Hematopoietic multipotent progenitor cell (in vitro differentiated cells): ENCODE results near the gene MAPK8. TPM values are rescaled to one million over a fixed set of nuclear protein-coding genes. Genes with fewer than 3 reads are reported as not detected.
"Not testable (repeated sequence)": the region's sequence is repeated elsewhere in the genome, so short reads cannot be mapped to it uniquely, and the experiment has no call there.

ENCODE experiments used
- DNase-seq, 3 donors: peaks; one replicate each; pipeline ENCODE4 v3.0.0-alpha.2; 2011 to 2015; ENCODE audit warnings: low read depth in 2 of 3, low spot score in 2 of 3
- total RNA-seq: library from RNA; depleted of rRNA; stranded (reverse); fragments of >200 nt; gene quantifications from one replicate; pipeline ENCODE4 v1.2.3, GENCODE V29; 2012

MAPK8 gene
- total RNA-seq, 1 donor = 38.8 TPM

DNA sequence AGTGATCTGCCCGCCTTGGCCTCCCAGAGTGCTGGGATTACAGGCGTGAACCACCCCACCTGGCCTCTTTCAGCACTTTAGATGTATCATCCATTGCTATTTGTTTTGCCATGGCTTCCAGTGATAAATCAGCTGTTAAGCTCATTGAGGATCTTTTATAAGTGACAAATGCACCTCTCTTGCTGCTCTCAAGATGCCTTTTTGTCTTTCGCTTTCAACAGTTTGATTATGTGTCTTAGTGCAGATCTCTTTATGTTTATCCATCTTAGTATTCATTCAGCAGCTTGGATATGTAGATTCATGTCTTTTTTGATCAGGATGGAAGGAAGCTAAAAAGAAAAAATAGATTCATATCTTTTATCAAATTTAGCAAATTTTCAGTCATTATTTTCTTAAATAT lies 105.6 kb downstream of the MAPK8 start:
- DNase-seq = peak in 1 of 3 donors; percentile 29

DNA sequence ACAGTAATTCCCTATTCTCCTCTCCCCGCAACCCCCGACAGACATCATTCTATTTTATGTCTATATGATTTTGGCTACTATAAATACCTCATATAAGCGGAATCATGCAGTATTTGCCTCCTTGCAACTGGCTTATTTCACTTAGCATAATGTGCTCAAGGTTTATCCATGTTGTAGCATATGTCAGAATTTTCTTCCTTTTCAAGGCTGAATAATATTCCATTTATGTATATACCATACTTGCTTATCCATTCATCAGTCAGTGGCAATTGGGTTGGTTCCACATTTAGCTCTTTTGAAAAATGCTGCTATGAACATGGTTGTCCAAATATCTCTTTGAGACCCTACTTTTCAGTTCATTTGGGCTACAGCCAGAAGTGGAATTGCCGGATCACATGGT lies 106.5 kb downstream of the MAPK8 start:
- DNase-seq = no peak

DNA sequence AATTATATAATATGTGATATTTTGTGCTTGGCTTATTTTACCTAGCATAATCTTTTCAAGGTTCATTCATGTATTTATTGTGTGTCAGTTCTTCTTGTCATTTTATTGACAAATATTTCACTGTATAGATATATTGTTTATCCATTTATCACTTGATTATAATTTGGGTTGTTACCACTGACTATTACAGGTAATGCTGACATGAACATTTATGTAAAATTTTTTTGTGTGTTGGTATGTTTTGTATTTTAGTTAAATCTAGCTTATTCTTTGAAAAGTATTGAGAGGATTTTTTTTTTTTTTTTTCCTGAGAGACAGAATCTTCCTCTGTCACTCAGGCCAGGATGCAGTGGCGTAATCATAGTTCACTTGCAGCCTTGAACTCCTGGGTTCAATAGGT lies 107.7 kb downstream of the MAPK8 start:
- no peak for DNase-seq

- DNase-seq = no peak
Measured at GRCh38 chr10:48414778-48415177, 108.3 kb downstream of the MAPK8 start.

DNA sequence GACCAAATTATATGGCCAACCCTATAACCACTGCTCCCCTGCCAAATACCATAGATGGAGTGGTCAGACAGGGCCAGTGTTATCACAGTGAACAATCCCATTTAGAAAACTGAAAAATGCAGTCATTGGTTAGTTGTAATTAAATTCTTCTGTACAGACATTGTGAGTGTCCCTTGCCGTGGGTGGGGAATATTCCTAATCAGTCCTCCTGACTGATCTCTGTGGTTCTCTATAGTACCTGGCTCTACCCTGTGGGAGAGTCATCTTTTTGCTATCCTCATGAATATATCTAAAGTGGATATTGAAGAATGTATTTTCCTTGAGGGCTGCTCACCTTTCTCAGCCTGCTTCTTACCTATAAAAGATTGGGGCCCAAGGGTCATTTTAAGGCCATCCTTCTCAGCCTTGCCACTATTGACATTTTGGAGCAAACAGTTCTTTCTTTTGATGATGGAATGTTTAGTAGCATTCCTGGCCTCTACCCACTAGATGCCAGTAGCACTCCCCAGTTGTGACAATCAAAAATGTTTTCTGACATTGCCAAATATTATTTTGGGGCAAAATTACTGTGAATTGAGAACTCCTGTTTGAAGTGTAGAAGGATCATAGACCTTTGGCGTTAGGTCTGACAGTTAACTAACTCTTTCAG lies 110.2 kb downstream of the MAPK8 start:
- peak in 1 of 3 donors; percentile 13 for DNase-seq

- DNase-seq = no peak
Measured at GRCh38 chr10:48417374-48417773, 110.9 kb downstream of the MAPK8 start.

DNA sequence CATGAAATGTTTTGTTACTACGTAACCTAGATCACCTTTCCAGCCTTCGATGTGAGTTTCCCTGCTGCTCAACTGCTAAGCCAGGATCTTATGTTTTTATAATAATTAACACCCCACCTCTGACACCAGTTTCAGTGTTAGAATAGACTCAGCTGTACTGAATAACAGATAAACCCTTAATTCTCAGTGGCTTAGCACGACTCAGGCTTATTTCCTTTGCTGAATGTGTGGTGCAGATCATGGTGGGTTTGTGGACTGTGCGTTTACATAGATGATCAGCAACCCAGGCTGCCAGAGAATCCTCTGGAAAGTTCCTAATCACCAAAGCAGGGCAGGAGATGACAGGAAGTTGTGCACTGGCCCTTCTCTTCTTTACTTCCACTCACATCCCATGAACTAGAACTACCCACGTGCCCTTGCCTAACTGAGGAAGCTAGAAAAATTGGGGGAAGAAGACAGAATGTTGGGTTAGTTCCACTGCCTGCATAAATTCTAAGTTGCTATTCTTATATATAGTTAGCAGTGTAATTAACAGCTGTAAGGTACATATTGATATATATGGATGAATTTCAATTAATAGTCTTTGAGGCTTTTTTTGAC lies 111.8 kb downstream of the MAPK8 start:
- DNase-seq = no peak

DNA sequence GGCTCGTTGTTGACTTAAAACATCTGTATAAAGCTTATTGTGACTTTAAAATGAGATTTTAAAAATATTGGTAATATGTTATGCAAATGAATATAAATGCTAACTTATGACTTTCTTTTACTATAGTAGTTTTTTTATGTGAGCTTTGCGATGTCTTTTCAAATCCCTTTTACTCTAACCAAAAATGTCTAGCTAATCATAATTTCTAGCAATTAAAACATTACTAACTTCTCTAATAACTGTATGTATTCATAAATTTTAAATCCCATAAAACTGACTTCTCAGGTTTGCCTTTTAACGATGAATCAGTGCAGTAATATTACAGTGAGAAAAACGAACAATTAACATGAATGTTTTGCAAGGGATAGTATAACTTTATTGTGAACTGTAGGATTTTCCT lies 113.2 kb downstream of the MAPK8 start:
- no peak for DNase-seq

- not testable (repeated sequence) for DNase-seq
Measured at GRCh38 chr10:48421862-48422261, 115.4 kb downstream of the MAPK8 start.

GRCh38 chr10:48423884-48424283 lies 117.4 kb downstream of the MAPK8 start:
- DNase-seq = no peak

DNA sequence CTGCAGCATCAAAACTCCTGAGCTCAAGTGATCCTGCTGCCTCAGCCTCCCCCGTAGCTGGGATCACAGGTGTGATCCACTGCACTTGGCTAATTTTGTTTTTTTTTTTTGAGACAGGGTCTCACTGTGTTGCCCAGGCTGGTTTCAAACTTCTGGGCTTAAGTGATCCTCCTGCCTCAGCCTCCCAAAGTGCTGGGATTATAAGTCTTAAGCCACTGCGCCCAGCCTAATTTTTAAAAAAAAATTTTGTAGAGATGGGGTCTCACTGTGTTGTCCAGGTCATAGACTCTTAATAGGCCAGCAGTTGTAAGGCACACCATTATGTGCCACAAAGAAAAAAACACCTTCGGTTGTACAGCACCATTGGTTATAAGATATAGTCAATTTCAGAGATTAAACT lies 122.4 kb downstream of the MAPK8 start:
- DNase-seq = no peak

GRCh38 chr10:48429309-48429708 lies 122.8 kb downstream of the MAPK8 start:
- DNase-seq = no peak

DNA sequence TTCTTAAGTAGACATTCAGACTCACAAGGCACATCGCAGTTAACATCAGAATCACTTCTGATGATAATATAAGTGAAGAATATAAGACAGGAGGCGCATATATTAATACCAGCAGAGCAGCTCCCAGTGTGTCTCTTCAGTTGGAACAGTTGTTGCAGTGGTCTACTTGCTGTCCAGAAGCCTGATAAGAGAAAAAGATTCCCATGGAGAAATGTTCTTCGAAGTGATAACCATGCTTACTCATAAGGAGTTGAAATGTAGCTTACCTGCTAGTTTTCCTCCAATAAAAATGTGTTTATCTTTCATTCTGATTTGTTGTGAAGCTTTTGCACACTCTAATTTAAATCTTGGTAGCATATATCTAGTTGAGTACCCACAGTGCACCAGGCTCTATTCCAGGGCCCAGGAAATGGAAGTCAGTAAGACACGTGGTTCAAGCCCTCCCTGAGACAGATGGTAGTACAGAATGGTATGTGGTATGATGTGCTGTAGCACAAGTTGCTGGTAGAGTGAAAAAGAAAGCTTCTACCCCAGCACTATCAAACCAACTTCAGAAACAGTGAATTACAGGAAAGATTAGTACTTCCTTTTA lies 124.0 kb downstream of the MAPK8 start:
- DNase-seq = no peak

DNA sequence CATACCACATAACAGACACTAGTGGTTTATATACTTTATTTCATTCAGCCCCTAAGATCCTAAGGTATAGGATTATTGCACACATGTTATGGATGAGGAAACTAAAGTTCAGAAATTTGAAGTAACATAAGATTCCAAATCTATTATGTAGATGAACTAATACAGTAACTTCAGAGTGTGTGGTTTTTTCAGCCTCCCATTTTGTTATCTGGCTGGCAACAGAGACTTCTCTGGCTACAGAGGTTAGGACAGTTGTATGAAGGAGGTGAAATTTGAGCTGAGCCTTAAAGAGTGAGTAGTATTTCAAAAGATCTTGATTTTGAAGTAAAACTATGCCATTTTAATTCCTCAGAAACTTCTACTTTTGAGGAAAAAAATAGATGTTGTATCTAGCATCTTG lies 125.4 kb downstream of the MAPK8 start:
- DNase-seq = no peak

GRCh38 chr10:48437546-48437945 lies 131.1 kb downstream of the MAPK8 start:
- no peak for DNase-seq

DNA sequence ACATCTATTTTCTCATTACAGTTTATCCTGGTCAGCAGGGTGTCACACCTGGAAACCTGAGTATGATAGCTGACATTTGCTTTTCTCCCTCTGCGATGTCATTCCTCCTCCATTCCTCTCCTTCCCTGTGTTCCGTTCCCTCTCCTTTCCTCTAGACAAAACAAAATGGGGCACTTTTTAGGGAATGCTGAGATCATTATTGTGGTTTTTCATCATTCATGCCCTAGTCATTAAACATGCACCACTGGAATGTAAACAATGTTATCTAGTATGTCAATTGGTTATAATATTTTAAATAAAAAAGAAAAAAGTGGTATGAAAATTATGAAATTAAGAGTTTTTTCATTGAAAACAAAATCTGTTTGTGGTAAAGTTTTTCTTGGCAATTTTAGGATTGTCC lies 132.6 kb downstream of the MAPK8 start:
- DNase-seq = no peak

DNA sequence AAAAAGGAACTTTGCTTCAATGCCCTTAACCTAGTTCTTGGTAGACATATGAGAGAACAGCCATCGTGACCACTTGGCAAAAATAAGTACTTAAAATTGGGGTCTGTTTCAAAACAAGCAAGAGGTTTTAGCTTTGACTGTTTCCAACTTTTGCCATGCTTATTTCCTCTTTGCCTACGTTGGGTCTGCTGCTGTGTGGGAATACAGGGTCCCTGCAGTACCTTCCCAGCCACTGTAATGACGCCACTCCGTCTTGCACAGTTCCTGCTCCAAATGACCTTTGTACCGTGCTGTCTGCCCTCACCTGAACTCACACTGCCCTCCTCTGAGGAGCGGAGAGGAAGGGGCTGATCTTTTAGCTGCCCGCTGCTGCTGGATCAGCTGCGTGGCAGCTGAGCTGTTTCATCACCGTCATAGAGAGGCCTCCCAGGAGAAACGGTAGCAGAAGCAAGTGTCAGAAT lies 133.1 kb downstream of the MAPK8 start:
- DNase-seq = no peak

- DNase-seq = no peak
Measured at GRCh38 chr10:48440771-48441170, 134.3 kb downstream of the MAPK8 start.

- DNase-seq = no peak
Measured at GRCh38 chr10:48442090-48442808, 135.8 kb downstream of the MAPK8 start.

DNA sequence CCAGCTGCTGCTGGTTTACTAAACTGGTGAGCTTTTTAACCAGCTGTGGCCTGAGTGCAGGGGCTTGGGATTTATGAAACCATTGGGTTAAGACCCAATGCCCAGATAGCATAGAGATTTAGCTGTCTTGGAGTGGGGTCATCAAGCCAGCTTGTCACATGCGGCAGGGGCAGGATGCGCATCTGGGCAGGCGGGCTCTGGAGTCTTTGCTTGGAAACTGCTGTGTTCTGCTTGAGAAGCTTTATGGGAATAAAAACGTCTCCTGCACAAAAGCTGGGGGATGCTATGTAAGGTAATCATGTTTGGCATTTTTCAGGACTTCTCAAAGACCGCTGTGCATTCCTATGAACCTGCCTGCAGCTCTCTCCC lies 136.3 kb downstream of the MAPK8 start:
- no peak for DNase-seq

- DNase-seq = peak in 2 of 3 donors; percentile 58 to 76
Measured at GRCh38 chr10:48444266-48444665, 137.8 kb downstream of the MAPK8 start.
